Caco-2 (cell line): ENCODE data around the gene ATP11C. TPM values are rescaled to one million over a fixed set of nuclear protein-coding genes. Genes with fewer than 3 reads are reported as not detected.
"Not testable (repeated sequence)": the region's sequence is repeated elsewhere in the genome, so short reads cannot be mapped to it uniquely, and the experiment has no call there.

Experiments
- BruUV-seq: library from RNA; stranded (reverse); fragments of 400-500 nt; replicated peaks from 2 replicates; lab custom pipeline; 2021; lab: Mats Ljungman, UMichigan
- CTCF ChIA-PET: fragments of 300-600 bp; sonication (Branson Sonifier 250); formaldehyde crosslinking; loops from one replicate; lab custom pipeline; 2022; ENCODE audit warnings: antibody characterized with exemption; lab: Charles Lee
- POLR2A ChIA-PET: fragments of 300-600 bp; sonication (Branson Sonifier 250); formaldehyde crosslinking; loops from one replicate; lab custom pipeline; 2022; ENCODE audit warnings: antibody characterized with exemption; lab: Charles Lee
- DNase-seq, 2 experiments: peaks; one replicate each; pipeline versions ENCODE4 v3.0.0 to v3.0.0-alpha.2; 2020 to 2022
- H3K27me3 ChIP-seq: replicated peaks from 2 replicates; pipeline ENCODE4 v1.6.0; 2011; ENCODE audit warnings: low read length; ENCODE audit not compliant: control insufficient read depth, insufficient read depth
- H3K36me3 ChIP-seq: 2 replicates; pipeline ENCODE4 v1.5.1; 2011; ENCODE audit warnings: low read length; ENCODE audit not compliant: control insufficient read depth, insufficient read depth
- H3K4me1 ChIP-seq: fragments of 250-450 bp; sonication (Bioruptor Pico); 2 replicates; pipeline ENCODE4 v1.5.1; 2020; ENCODE audit warnings: mild to moderate bottlenecking
- H3K4me3 ChIP-seq: 2 replicates; pipeline ENCODE4 v1.5.1; 2011; ENCODE audit warnings: low read depth, mild to moderate bottlenecking, control low read depth, low read length
- H3K9me3 ChIP-seq: fragments of 250-450 bp; sonication (Bioruptor Pico); 2 replicates; pipeline ENCODE4 v1.5.1; 2020; ENCODE audit warnings: mild to moderate bottlenecking, moderate library complexity
- H3K27ac Mint-ChIP-seq: one replicate; pipeline ENCODE4 v1.8.0; 2022; ENCODE audit warnings: mixed read lengths; ENCODE audit not compliant: unreplicated experiment
- H3K27me3 Mint-ChIP-seq: one replicate; pipeline ENCODE4 v1.8.0; 2022; ENCODE audit warnings: mixed read lengths; ENCODE audit not compliant: insufficient read depth, unreplicated experiment
- H3K36me3 Mint-ChIP-seq: one replicate; pipeline ENCODE4 v1.8.0; 2022; ENCODE audit warnings: mild to moderate bottlenecking, mixed read lengths; ENCODE audit not compliant: insufficient read depth, unreplicated experiment
- H3K4me1 Mint-ChIP-seq: one replicate; pipeline ENCODE4 v1.8.0; 2022; ENCODE audit warnings: low read depth, mixed read lengths; ENCODE audit not compliant: unreplicated experiment
- H3K4me3 Mint-ChIP-seq: one replicate; pipeline ENCODE4 v1.8.0; 2022; ENCODE audit warnings: mild to moderate bottlenecking, moderate library complexity, mixed read lengths; ENCODE audit not compliant: unreplicated experiment
- H3K9me3 Mint-ChIP-seq: one replicate; pipeline ENCODE4 v1.8.0; 2022; ENCODE audit warnings: mixed read lengths; ENCODE audit not compliant: unreplicated experiment
- intact Hi-C: fragments of 100-400 bp; cut with micrococcal nuclease; formaldehyde crosslinking; loops from one replicate; pipeline ENCODE4 v1.10.0; 2022; ENCODE audit not compliant: unreplicated experiment
- total RNA-seq: library from RNA; stranded (reverse); gene quantifications from 2 replicates; pipeline ENCODE4 v1.2.3, GENCODE V29; 2022
- TF ChIP-seq, protein P1 (sequence below), 2 experiments: fragments of 200-600 bp in 1 of 2; IDR thresholded peaks; 1 replicate in 1 of 2; 2 replicates in 1 of 2; pipeline versions ENCODE4 v1.5.1 to v1.8.0; 2011 to 2022; ENCODE audit warnings: antibody characterized with exemption in 1 of 2, control low read depth in 1 of 2, inconsistent platforms in 1 of 2, low read depth in 1 of 2, low read length in 1 of 2, mild to moderate bottlenecking in 1 of 2, moderate library complexity in 1 of 2; ENCODE audit not compliant: insufficient read depth in 1 of 2, severe bottlenecking in 1 of 2, unreplicated experiment in 1 of 2

ATP11C gene
- total RNA-seq, 1 experiment from 2014 or later, result 12.2 TPM

DNA sequence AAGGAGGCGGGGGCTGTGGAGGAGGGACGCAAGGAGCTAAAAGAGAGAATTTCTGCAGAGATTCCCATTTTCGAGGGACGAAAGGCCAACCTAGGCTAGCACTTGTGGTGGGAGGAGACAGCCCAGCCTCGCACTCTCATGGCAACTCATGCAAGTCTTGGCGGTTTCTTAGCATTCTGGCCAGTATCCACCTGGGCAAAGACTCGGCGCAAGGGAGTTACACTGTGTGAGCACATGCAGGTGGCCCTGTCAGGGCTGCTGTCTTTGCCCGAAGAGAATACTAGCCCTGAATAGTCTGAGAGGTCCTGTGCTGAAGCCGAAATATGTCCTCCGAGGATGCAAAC, 240.4 kb downstream of the ATP11C start:
- no peak overlapping the region for H3K4me3 Mint-ChIP-seq
- DNase-seq, result no peak
- ChIA-PET POLR2A (no interaction called here), CTCF (no interaction called here)
- H3K9me3 Mint-ChIP-seq, result no peaks in the 10 kb centered on the region
- Histone ChIP-seq H3K4me1 (no peaks in the 10 kb centered on the region), H3K9me3 (no peaks in the 10 kb centered on the region), H3K27me3 (no peaks in the 10 kb centered on the region), H3K4me3 (no peak overlapping the region), H3K36me3 (no peaks in the 10 kb centered on the region)
- BruUV-seq, result no TSS peak
- no peaks in the 10 kb centered on the region for H3K4me1 Mint-ChIP-seq
- no peak overlapping the region for H3K27ac Mint-ChIP-seq
- intact Hi-C loops, result no loop called here
- TF ChIP-seq, protein P1, sequence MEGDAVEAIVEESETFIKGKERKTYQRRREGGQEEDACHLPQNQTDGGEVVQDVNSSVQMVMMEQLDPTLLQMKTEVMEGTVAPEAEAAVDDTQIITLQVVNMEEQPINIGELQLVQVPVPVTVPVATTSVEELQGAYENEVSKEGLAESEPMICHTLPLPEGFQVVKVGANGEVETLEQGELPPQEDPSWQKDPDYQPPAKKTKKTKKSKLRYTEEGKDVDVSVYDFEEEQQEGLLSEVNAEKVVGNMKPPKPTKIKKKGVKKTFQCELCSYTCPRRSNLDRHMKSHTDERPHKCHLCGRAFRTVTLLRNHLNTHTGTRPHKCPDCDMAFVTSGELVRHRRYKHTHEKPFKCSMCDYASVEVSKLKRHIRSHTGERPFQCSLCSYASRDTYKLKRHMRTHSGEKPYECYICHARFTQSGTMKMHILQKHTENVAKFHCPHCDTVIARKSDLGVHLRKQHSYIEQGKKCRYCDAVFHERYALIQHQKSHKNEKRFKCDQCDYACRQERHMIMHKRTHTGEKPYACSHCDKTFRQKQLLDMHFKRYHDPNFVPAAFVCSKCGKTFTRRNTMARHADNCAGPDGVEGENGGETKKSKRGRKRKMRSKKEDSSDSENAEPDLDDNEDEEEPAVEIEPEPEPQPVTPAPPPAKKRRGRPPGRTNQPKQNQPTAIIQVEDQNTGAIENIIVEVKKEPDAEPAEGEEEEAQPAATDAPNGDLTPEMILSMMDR (IDR thresholded peaks at IDR 0.05; ENCODE audit: insufficient read depth in 1 of 2, low read depth in 1 of 2, low read length in 1 of 2, severe bottlenecking in 1 of 2, unreplicated experiment in 1 of 2), result no peak
- no peaks in the 10 kb centered on the region for H3K36me3 Mint-ChIP-seq
- no peaks in the 10 kb centered on the region for H3K27me3 Mint-ChIP-seq

DNA sequence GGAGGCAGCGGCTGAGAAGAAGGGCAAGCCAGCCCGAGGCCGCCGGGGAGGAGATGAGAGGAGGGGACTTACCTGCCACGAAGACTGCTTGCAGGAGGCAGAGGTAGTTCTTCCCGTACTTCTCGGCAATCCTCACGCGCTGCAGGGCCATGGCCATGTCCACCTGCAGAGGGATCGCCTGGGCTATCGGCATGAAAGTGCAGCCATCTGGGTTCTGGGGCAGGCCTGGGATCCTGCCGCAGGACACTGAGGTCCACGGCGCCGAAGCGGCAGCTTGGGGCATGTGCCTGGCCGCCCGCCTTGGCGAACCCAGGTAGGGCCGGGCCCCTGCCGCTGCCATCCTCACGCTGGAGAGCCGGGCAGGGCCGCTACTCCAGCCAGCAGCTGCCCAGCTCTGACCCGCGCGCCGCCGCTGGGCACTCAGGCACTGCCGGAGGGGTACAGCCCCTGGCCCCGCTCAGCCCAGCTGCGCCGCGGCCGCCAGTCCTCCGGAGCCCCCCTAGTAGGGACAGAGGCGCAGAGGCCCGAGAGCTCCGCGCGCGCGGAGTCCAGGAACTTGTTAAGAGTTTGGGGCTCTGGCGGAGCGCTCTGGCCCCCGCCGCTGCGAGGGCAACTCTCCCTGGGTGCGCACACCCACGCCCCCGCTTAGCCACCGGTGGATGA, 240.9 kb downstream of the ATP11C start:
- TF ChIP-seq, protein P1 (IDR thresholded peaks at IDR 0.05; ENCODE audit: insufficient read depth in 1 of 2, low read depth in 1 of 2, low read length in 1 of 2, severe bottlenecking in 1 of 2, unreplicated experiment in 1 of 2), result no peak
- no TSS peak for BruUV-seq
- ChIA-PET POLR2A (no interaction called here), CTCF (no interaction called here)
- Mint-ChIP-seq H3K27ac (no peak overlapping the region), H3K4me1 (no peaks in the 10 kb centered on the region), H3K36me3 (no peaks in the 10 kb centered on the region), H3K27me3 (no peaks in the 10 kb centered on the region), H3K4me3 (no peak overlapping the region), H3K9me3 (no peaks in the 10 kb centered on the region)
- no peaks in the 10 kb centered on the region for H3K4me1 ChIP-seq
- no peaks in the 10 kb centered on the region for H3K9me3 ChIP-seq
- H3K36me3 ChIP-seq, result no peaks in the 10 kb centered on the region
- no peak for DNase-seq
- no peaks in the 10 kb centered on the region for H3K27me3 ChIP-seq
- intact Hi-C loops, result no loop called here
- no peak overlapping the region for H3K4me3 ChIP-seq

DNA sequence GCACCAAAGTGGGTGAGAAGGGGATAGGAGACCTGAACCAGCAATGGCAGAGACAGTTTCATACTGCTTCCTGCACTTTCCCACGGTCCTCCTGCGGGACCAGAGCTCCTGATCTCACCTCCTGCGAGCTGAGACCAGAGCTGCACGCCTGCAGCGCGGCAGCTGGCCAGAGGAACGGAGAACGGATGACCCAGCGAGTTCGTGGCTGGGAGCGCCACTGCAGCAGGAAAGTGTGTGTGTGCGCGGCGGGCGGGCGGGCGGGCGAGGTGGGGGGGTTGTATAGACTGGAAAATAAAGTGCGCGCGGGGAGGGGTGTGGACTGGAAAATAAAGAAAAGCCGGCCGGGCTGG, 241.4 kb downstream of the ATP11C start:
- H3K27me3 Mint-ChIP-seq, result no peaks in the 10 kb centered on the region
- DNase-seq, result no peak
- H3K4me3 ChIP-seq, result no peak overlapping the region
- no peaks in the 10 kb centered on the region for H3K36me3 ChIP-seq
- H3K4me1 ChIP-seq, result no peaks in the 10 kb centered on the region
- H3K4me3 Mint-ChIP-seq, result no peak overlapping the region
- H3K4me1 Mint-ChIP-seq, result no peaks in the 10 kb centered on the region
- H3K9me3 Mint-ChIP-seq, result no peaks in the 10 kb centered on the region
- TF ChIP-seq, protein P1 (IDR thresholded peaks at IDR 0.05; ENCODE audit: insufficient read depth in 1 of 2, low read depth in 1 of 2, low read length in 1 of 2, severe bottlenecking in 1 of 2, unreplicated experiment in 1 of 2), result no peak
- CTCF ChIA-PET, result no interaction called here
- intact Hi-C loops, result no loop called here
- BruUV-seq, result no TSS peak
- H3K27ac Mint-ChIP-seq, result no peak overlapping the region
- no peaks in the 10 kb centered on the region for H3K27me3 ChIP-seq
- no peaks in the 10 kb centered on the region for H3K9me3 ChIP-seq
- POLR2A ChIA-PET, result no interaction called here
- H3K36me3 Mint-ChIP-seq, result no peaks in the 10 kb centered on the region

DNA sequence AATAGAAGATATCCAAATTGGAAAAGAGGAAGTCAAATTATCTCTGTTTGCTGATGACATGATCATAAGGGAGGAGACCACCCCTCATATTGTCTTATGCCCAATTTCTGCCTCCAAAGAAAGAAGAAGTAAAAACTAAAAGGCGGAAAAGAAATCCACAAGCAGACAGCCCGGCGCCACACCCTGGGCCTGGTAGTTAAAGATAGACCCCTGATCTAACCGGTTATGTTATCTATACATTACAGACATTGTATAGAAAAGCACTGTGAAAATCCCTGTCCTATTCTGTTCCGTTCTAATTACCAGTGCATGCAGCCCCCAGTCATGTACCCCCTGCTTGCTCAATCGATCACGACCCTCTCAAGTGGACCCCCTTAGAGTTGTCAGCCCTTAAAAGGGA, 247.7 kb downstream of the ATP11C start:
- CTCF ChIA-PET, intact Hi-C loops: not testable (repeated sequence)

More for the DNA sequence above, 247.7 kb downstream of the ATP11C start:
- H3K4me3 ChIP-seq, DNase-seq, H3K36me3 Mint-ChIP-seq, H3K27ac Mint-ChIP-seq, POLR2A ChIA-PET, H3K4me1 ChIP-seq, H3K4me1 Mint-ChIP-seq, H3K36me3 ChIP-seq, H3K27me3 ChIP-seq, BruUV-seq, H3K27me3 Mint-ChIP-seq, H3K4me3 Mint-ChIP-seq, H3K9me3 Mint-ChIP-seq, H3K9me3 ChIP-seq: not testable (repeated sequence)
